Stimulated activated CD4-positive, alpha-beta T cell treated with anti-CD3 and anti-CD28 coated beads, Interleukin-2, amount 100 ng/mL, for 4 hours (primary cell): ENCODE results near the gene ITGBL1.

Experiments used
- DNase-seq: peaks from one replicate; pipeline ENCODE4 v3.0.0-alpha.2; 2020; ENCODE audit warnings: low read depth

Gene ITGBL1

GRCh38 chr13:101749584-101749983 lies 297.1 kb downstream of the ITGBL1 start:
- DNase-seq, result no peak

GRCh38 chr13:101751488-101751887 lies 299.0 kb downstream of the ITGBL1 start:
- DNase-seq, result no peak

- DNase-seq, result no peak
These were observed 300.0 kb downstream of the ITGBL1 start for GRCh38 chr13:101752432-101752831.

DNA sequence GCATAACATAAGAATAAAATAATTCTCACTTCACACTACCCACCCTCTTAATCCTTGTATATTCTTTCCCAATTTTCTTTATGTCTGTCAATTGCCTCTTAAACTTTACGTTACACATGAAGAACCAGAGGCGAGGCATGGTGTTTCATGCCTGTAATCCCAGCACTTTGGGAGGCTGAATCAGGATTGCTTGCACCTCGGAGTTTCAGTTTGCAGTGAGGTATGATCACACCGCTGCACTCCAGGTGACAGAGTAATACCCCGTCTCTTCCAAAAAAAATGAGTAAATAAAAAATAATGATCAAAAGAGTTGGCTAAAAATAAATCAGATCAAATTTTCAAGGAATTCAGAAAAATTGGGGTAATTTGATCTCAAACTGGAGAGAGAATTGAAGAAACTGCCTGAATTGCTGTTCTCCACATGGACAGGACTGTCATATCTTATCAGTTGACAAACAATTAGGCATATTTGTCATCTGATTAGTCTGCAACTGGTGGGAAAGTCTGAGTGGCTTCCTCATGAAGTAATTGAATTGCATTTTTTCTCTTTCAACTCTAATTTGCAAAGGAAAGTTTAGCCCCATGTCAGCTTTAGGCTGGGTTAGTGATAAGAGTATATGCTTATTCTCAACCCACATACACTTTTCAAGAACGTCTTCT lies 302.9 kb downstream of the ITGBL1 start:
- no peak for DNase-seq

- DNase-seq, result no peak
These were observed 305.1 kb downstream of the ITGBL1 start for GRCh38 chr13:101757446-101758039.

DNA sequence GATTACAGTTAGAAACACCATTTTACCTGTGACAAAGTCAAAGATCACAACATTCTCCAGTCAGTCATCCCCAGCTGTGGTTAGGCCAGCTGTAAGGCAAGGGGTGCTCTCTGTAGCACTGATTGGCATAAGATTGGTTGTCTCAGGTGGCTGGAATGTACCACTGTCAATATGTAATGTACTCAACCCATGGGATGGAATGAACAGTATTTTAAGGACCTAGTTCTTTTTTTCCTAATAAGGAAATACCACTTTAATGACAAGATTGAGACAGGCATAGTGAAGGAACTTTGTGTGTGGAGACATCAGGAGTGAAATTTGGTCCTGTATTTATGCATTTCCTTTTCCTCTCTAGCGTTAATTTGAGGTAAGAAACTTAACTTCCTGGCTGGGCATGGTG lies 310.7 kb downstream of the ITGBL1 start:
- no peak for DNase-seq
